K562 (cell line): ENCODE data around the gene ANKRD44. TPM values are rescaled to one million over a fixed set of nuclear protein-coding genes. Genes with fewer than 3 reads are reported as not detected.

ENCODE experiments used
- ATAC-seq: fragments of 200-7000 bp; cut with Tn5 transposase; 3 replicates; pipeline ENCODE4 v1.9.1; 2020; ENCODE audit warnings: moderate library complexity
- BruUV-seq: library from RNA; stranded (reverse); fragments of 400-500 nt; replicated peaks from 2 replicates; lab custom pipeline; 2021; lab: Mats Ljungman, UMichigan
- CTCF ChIA-PET: fragments of 300-600 bp; formaldehyde crosslinking; extraction: SDS; loops from one replicate; lab custom pipeline; 2021; ENCODE audit warnings: low intra/inter-chr PET ratio; lab: Yijun Ruan, JAX
- POLR2A ChIA-PET: fragments of 300-600, 350-650 bp; sonication (Branson Sonifier 250); formaldehyde crosslinking; extraction: SDS; loops from one replicate; lab custom pipeline; 2021; ENCODE audit warnings: antibody characterized with exemption, inconsistent platforms; lab: Yijun Ruan, JAX
- DNase-seq, 4 experiments: peaks; one replicate each; pipeline versions ENCODE4 v3.0.0 to v3.0.0-alpha.2; 2011 to 2018; ENCODE audit warnings: low spot score in 3 of 4, mixed read lengths in 3 of 4; ENCODE audit errors: extremely low read depth in 1 of 4
- FAIRE-seq: peaks from 2 replicates; lab custom pipeline; 2011; peaks lifted over from hg19 to GRCh38; lab: Jason Lieb, UNC
- H2AFZ ChIP-seq: 2 replicates; pipeline ENCODE4 v1.6.0; 2011; ENCODE audit warnings: low read depth, low read length, control low read depth, inconsistent platforms
- H3K27ac ChIP-seq: fragments of 200-600 bp; 3 replicates; pipeline ENCODE4 v1.8.0; 2011; ENCODE audit warnings: low read depth, mild to moderate bottlenecking, control low read depth, inconsistent platforms, low read length, moderate library complexity, mixed read lengths; ENCODE audit errors: extremely low read depth
- H3K27me3 ChIP-seq, 2 experiments: fragments of 300-600 bp in 1 of 2; 2 replicates in 1 of 2; 3 replicates in 1 of 2; pipeline versions ENCODE4 v1.6.0 to v1.8.0; 2011; ENCODE audit warnings: inconsistent platforms in 2 of 2, low read length in 2 of 2, mild to moderate bottlenecking in 1 of 2, mixed read lengths in 1 of 2, moderate library complexity in 1 of 2; ENCODE audit not compliant: control insufficient read depth in 2 of 2, insufficient read depth in 2 of 2
- H3K36me3 ChIP-seq: fragments of 300-600 bp; 3 replicates; pipeline ENCODE4 v1.8.0; 2011; ENCODE audit warnings: mild to moderate bottlenecking, low read length, inconsistent platforms; ENCODE audit not compliant: control insufficient read depth, insufficient read depth
- H3K4me1 ChIP-seq, 2 experiments: fragments of 200-600 bp in 1 of 2; replicated peaks in 1 of 2; 2 replicates in 1 of 2; 3 replicates in 1 of 2; pipeline versions ENCODE4 v1.5.1 to v1.8.0; 2011; ENCODE audit warnings: inconsistent platforms in 2 of 2, low read length in 2 of 2, mild to moderate bottlenecking in 1 of 2, mixed read lengths in 1 of 2, moderate library complexity in 1 of 2; ENCODE audit not compliant: control insufficient read depth in 2 of 2, insufficient read depth in 2 of 2
- H3K4me2 ChIP-seq: 2 replicates; pipeline ENCODE4 v1.6.1; 2011; ENCODE audit warnings: low read length, control low read depth, inconsistent platforms, mixed read lengths; ENCODE audit not compliant: insufficient read depth
- H3K4me3 ChIP-seq: fragments of 200-600 bp; sonication (generic), shearing (Covaris generic); 2 replicates; pipeline ENCODE4 v1.5.1; 2016; ENCODE audit warnings: control low read depth, inconsistent platforms
- H3K79me2 ChIP-seq: fragments of 200-600 bp; 3 replicates; pipeline ENCODE4 v1.8.0; 2011; ENCODE audit warnings: low read length, inconsistent platforms; ENCODE audit not compliant: control insufficient read depth, insufficient read depth
- H3K9ac ChIP-seq, 2 experiments: 2 replicates each; pipeline versions ENCODE4 v1.6.0 to v1.6.1; 2011; ENCODE audit warnings: low read depth in 2 of 2, low read length in 2 of 2, control low read depth in 1 of 2, inconsistent platforms in 1 of 2, mild to moderate bottlenecking in 1 of 2, mixed read lengths in 1 of 2; ENCODE audit not compliant: insufficient read depth in 1 of 2
- H3K9me1 ChIP-seq: one replicate; pipeline ENCODE4 v1.6.0; 2011; ENCODE audit warnings: inconsistent platforms, mild to moderate bottlenecking, low read length, moderate library complexity; ENCODE audit not compliant: control insufficient read depth, insufficient read depth
- H3K9me3 ChIP-seq: replicated peaks from 2 replicates; pipeline ENCODE4 v1.5.1; 2011; ENCODE audit warnings: low read depth, low read length, inconsistent platforms; ENCODE audit not compliant: control insufficient read depth, insufficient read depth
- H4K20me1 ChIP-seq: replicated peaks from 2 replicates; pipeline ENCODE4 v1.6.1; 2011; ENCODE audit warnings: low read length, inconsistent platforms, mixed read lengths; ENCODE audit not compliant: control insufficient read depth, insufficient read depth
- JUN ChIP-seq, 2 experiments: sonication (generic) in 1 of 2; formaldehyde crosslinking in 1 of 2; IDR thresholded peaks; 2 replicates each; pipeline versions ENCODE4 v1.6.1 to v1.8.0; 2012 to 2022; ENCODE audit warnings: borderline replicate concordance in 2 of 2, mild to moderate bottlenecking in 2 of 2, improper control_type of control experiment in 1 of 2, low read depth in 1 of 2, low read length in 1 of 2, missing genetic modification reagents in 1 of 2
- KLF16 ChIP-seq: IDR thresholded peaks from 2 replicates; pipeline ENCODE4 v1.6.1; 2016; ENCODE audit warnings: antibody characterized with exemption
- MCM3 ChIP-seq: fragments of 450-650 bp; IDR thresholded peaks from 2 replicates; pipeline ENCODE4 v1.6.1; 2016
- NFIC ChIP-seq: fragments of 450-650 bp; IDR thresholded peaks from 2 replicates; pipeline ENCODE4 v1.6.1; 2017; ENCODE audit warnings: mild to moderate bottlenecking, inconsistent platforms
- ZSCAN29 ChIP-seq: fragments of 450-650 bp; IDR thresholded peaks from 2 replicates; pipeline ENCODE4 v1.6.1; 2017
- WGBS: fragments of 100-300 bp; shearing (Covaris generic); methylation state at CpG from one replicate; pipeline ENCODE4 v1.1.6; 2016; ENCODE audit warnings: low coverage, mixed read lengths; ENCODE audit not compliant: insufficient coverage; ENCODE audit errors: missing lambda C conversion rate; 5-methylcytosine and 5-hydroxymethylcytosine counted together
- in situ Hi-C: fragments of 300-500 bp; cut with MboI; formaldehyde crosslinking; loops from 4 replicates; pipeline ENCODE4 v1.15.0; 2018; ENCODE audit warnings: inconsistent platforms, mixed read lengths
- intact Hi-C: fragments of 100-400 bp; cut with micrococcal nuclease; formaldehyde crosslinking; loops from 2 replicates; pipeline ENCODE4 v1.14.2; 2022
- polyA plus RNA-seq, 8 experiments: library from polyadenylated mRNA; depleted of rRNA in 4 of 8; stranded (reverse) in 5 of 8; unstranded in 3 of 8; fragments of >200 nt; fragmentation: Nextera tagmentation in 2 of 8; fragmentation: Illumina TruSeq in 1 of 8; extraction: Ambion mirVana in 2 of 8; extraction: Trizol in 1 of 8; gene quantifications; 2 replicates each; pipeline versions ENCODE4 v1.2.1 to v1.2.3, GENCODE V29; 2011 to 2014; ENCODE audit warnings: inconsistent platforms in 1 of 8, missing spikeins in 1 of 8
- total RNA-seq, 7 experiments: library from RNA; depleted of rRNA in 6 of 7; stranded (reverse); fragments of >200 nt in 6 of 7; fragmentation: Illumina TruSeq in 2 of 7; extraction: Trizol in 2 of 7; gene quantifications; 2 replicates each; pipeline versions ENCODE4 v1.2.1 to v1.2.3, GENCODE V29; 2011 to 2021; ENCODE audit warnings: low replicate concordance in 1 of 7
- TF ChIP-seq, protein P1 (sequence below): fragments of 450-650 bp; formaldehyde crosslinking; IDR thresholded peaks from 2 replicates; pipeline ENCODE4 v1.4.0; 2020; ENCODE audit warnings: mild to moderate bottlenecking, mixed read lengths
- TF ChIP-seq, protein P2 (sequence below): IDR thresholded peaks from 2 replicates; pipeline ENCODE4 v1.6.1; 2011; ENCODE audit not compliant: insufficient read length; ENCODE audit errors: extremely low read depth
- TF ChIP-seq, protein P3 (sequence below), 2 experiments: fragments of 450-650 bp in 1 of 2; IDR thresholded peaks; 2 replicates each; pipeline ENCODE4 v1.6.1; 2011 to 2017; ENCODE audit warnings: low read depth in 2 of 2, antibody characterized with exemption in 1 of 2, borderline replicate concordance in 1 of 2, low read length in 1 of 2, mild to moderate bottlenecking in 1 of 2, mixed read lengths in 1 of 2; ENCODE audit not compliant: control insufficient read depth in 1 of 2
- TF ChIP-seq, protein P4 (sequence below): fragments of 450-650 bp; IDR thresholded peaks from 2 replicates; pipeline ENCODE4 v1.6.1; 2014; ENCODE audit warnings: low read depth, mild to moderate bottlenecking, moderate library complexity, borderline replicate concordance

ANKRD44 gene
- total and polyA plus RNA-seq, 9 of the 15 experiments (the other 6 are each of a cell fraction or from before 2014, with no cell fraction given) = 0.03 to 0.64 (median 0.07) TPM; not detected in 3

DNA sequence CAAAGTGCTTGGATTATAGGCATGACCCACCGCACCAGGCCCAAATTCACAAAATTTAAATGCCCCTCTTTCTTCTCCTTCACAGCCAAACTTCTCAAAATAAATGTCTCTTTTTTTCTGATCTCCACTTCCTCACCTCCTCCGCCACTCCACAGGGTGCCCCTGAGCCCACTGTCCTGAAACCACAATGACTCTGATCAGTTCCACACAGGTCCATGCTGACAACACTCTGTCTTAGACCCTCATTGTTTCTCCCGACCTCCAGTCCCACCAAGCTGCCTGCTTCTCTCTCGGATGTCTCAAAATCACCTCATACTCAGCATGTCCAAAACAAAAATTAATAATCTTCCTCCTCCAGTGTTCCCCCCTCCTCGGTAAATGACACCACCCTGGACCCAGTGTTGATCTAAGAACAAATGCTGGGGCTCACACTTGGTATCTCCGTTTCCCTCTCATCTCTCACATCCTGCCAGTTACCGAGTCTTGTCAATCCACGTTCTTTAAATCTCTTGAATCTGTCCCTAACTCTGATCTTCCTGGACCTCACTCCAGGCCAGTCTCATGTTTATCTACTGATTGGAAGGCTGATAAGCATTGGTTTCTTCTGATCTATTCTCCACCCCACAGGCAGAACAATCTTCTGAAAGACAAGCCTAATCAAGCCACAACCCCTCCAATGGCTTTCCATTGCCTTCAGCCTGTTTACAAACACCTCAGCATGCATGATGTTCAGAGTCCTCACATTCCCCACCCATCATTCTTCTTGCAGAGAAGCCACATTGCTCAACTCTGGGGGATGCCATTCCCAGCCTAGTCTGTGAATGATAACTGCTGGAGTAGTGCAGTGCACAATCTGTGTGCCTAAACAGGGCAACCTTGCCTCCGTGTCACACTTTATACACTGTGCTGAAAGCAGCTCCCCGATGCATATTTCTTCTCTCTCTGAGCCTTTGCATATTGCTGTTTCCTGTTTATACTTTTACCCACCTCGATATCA lies 12.4 kb upstream of the ANKRD44 start:
- BruUV-seq = no TSS peak
- Histone ChIP-seq H3K27ac (no peak overlapping the region), H3K9me1 (no peaks in the 10 kb centered on the region), H3K4me3 (no peak overlapping the region), H3K4me1 (no peaks in the 10 kb centered on the region), H4K20me1 (no peaks in the 10 kb centered on the region), H3K27me3 (peaks cover 0 to 5% of the 10 kb centered on the region in 2 experiments; a peak in 2 of 5 replicates), H3K9ac (no peak overlapping the region), H3K9me3 (no peaks in the 10 kb centered on the region), H3K79me2 (no peaks in the 10 kb centered on the region), H3K36me3 (no peaks in the 10 kb centered on the region), H3K4me2 (no peak overlapping the region), H2AFZ (no peak overlapping the region)
- in situ Hi-C loops (no loop called here), intact Hi-C loops (no loop called here)
- ATAC-seq (no peak), DNase-seq (no peak), FAIRE-seq (no peak)
- POLR2A ChIA-PET = interaction anchor here (0.5 kb wide), 2 partner anchors 12 to 54 kb away, joined by 3 to 4 read pairs; no protein-coding TSS in a partner anchor
- 2% methylated on average over 11 of the region's 11 CpGs for WGBS
- CTCF ChIA-PET = interaction anchor here (0.7 kb wide), 1 partner anchor 248 kb away, joined by 3 read pairs; no protein-coding TSS in a partner anchor
- TF ChIP-seq, protein P1, sequence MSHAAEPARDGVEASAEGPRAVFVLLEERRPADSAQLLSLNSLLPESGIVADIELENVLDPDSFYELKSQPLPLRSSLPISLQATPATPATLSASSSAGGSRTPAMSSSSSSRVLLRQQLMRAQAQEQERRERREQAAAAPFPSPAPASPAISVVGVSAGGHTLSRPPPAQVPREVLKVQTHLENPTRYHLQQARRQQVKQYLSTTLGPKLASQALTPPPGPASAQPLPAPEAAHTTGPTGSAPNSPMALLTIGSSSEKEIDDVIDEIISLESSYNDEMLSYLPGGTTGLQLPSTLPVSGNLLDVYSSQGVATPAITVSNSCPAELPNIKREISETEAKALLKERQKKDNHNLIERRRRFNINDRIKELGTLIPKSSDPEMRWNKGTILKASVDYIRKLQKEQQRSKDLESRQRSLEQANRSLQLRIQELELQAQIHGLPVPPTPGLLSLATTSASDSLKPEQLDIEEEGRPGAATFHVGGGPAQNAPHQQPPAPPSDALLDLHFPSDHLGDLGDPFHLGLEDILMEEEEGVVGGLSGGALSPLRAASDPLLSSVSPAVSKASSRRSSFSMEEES (CRISPR knock-in tag) = no peak
- TF ChIP-seq JUN (IDR thresholded peaks at IDR 0.05; ENCODE audit: borderline replicate concordance, low read depth, low read length) = no peak
- no peak for TF ChIP-seq JUN (CRISPR knock-in tag; IDR thresholded peaks at IDR 0.05; ENCODE audit: borderline replicate concordance)
- TF ChIP-seq, protein P2, sequence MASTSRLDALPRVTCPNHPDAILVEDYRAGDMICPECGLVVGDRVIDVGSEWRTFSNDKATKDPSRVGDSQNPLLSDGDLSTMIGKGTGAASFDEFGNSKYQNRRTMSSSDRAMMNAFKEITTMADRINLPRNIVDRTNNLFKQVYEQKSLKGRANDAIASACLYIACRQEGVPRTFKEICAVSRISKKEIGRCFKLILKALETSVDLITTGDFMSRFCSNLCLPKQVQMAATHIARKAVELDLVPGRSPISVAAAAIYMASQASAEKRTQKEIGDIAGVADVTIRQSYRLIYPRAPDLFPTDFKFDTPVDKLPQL = no peak
- no peak for TF ChIP-seq ZSCAN29
- TF ChIP-seq, protein P3, sequence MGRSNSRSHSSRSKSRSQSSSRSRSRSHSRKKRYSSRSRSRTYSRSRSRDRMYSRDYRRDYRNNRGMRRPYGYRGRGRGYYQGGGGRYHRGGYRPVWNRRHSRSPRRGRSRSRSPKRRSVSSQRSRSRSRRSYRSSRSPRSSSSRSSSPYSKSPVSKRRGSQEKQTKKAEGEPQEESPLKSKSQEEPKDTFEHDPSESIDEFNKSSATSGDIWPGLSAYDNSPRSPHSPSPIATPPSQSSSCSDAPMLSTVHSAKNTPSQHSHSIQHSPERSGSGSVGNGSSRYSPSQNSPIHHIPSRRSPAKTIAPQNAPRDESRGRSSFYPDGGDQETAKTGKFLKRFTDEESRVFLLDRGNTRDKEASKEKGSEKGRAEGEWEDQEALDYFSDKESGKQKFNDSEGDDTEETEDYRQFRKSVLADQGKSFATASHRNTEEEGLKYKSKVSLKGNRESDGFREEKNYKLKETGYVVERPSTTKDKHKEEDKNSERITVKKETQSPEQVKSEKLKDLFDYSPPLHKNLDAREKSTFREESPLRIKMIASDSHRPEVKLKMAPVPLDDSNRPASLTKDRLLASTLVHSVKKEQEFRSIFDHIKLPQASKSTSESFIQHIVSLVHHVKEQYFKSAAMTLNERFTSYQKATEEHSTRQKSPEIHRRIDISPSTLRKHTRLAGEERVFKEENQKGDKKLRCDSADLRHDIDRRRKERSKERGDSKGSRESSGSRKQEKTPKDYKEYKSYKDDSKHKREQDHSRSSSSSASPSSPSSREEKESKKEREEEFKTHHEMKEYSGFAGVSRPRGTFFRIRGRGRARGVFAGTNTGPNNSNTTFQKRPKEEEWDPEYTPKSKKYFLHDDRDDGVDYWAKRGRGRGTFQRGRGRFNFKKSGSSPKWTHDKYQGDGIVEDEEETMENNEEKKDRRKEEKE (IDR thresholded peaks at IDR 0.05; ENCODE audit: borderline replicate concordance in 1 of 2, control insufficient read depth in 1 of 2, low read depth in 2 of 2, low read length in 1 of 2) = no peak
- TF ChIP-seq NFIC = no peak
- no peak for TF ChIP-seq KLF16
- TF ChIP-seq, protein P4, sequence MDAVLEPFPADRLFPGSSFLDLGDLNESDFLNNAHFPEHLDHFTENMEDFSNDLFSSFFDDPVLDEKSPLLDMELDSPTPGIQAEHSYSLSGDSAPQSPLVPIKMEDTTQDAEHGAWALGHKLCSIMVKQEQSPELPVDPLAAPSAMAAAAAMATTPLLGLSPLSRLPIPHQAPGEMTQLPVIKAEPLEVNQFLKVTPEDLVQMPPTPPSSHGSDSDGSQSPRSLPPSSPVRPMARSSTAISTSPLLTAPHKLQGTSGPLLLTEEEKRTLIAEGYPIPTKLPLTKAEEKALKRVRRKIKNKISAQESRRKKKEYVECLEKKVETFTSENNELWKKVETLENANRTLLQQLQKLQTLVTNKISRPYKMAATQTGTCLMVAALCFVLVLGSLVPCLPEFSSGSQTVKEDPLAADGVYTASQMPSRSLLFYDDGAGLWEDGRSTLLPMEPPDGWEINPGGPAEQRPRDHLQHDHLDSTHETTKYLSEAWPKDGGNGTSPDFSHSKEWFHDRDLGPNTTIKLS = no peak
- TF ChIP-seq MCM3 = no peak
